IPS DF 19.7 (cell line): ENCODE data around the gene SPTBN4.
"Not testable (repeated sequence)": the region's sequence is repeated elsewhere in the genome, so short reads cannot be mapped to it uniquely, and the experiment has no call there.

ENCODE experiments used
- DNase-seq: peaks from one replicate; pipeline ENCODE4 v3.0.0-alpha.2; 2013; ENCODE audit warnings: low read depth, low spot score

The SPTBN4 gene

GRCh38 chr19:40560092-40560507 is 93.3 kb downstream of the SPTBN4 start:
- DNase-seq: no peak

DNA sequence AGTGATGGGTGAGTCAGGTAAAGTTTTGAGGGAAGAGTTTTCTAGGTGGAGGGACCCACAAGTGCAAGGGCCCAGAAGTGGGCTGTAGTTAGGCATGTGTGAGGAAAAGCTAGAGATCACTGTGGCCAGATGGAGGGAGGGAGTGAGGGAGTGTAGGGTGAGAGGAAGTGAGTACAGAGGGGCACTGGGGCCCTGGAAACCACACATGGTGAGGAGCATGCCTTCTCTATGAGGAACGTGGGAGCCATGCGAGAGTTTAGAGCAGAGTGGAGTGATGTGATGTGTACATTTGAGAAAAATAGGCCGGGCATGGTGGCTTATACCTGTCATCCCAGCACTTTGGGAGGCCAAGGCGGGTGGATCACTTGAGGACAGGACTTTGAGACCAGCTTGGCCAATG is 95.1 kb downstream of the SPTBN4 start:
- DNase-seq: no peak

- not testable (repeated sequence) for DNase-seq
Measured at GRCh38 chr19:40564535-40564934, 97.7 kb downstream of the SPTBN4 start.

DNA sequence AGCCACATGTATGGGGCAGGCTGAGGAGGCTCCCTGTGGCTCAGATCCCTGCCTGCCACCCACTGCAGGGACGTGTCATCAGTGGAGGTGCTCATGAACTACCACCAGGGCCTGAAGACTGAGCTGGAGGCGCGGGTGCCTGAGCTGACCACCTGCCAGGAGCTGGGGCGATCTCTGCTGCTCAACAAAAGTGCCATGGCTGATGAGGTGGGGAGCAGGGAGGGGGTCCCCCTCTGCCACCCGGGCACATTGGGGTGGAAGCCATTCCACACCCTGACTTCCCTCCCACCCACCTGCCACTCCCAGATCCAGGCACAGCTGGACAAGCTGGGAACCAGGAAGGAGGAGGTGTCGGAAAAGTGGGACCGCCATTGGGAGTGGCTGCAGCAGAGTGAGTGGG is 98.6 kb downstream of the SPTBN4 start:
- DNase-seq: no peak

DNA sequence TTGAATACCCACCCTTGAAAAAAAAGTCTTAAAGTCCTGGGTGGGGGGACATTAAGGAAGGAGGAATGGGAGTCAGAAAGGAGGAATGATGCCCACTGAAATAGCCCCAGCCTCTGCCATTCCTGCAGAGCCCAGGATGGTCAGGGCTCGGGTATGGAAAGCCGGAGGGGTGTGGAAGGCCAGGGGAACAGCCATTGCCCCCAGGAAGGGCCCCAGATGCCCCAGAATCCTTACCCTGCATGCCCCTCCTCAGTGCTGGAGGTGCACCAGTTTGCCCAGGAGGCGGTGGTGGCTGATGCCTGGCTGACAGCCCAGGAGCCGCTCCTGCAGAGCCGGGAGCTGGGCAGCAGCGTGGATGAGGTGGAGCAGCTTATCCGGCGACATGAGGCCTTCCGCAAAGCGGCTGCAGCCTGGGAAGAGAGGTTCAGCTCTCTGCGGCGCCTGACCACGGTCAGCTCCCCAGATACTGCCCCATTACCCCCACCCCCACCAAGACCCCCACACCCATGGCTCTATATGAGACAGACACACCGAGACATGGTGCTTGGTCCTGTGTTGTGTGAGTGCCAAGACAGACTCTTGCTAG is 99.2 kb downstream of the SPTBN4 start:
- DNase-seq: no peak

- DNase-seq: no peak
Measured at GRCh38 chr19:40567040-40567749, 100.4 kb downstream of the SPTBN4 start.

- no peak for DNase-seq
Measured at GRCh38 chr19:40567750-40568494, 101.1 kb downstream of the SPTBN4 start.

GRCh38 chr19:40570313-40571004 is 103.7 kb downstream of the SPTBN4 start:
- DNase-seq: peak; percentile 95

DNA sequence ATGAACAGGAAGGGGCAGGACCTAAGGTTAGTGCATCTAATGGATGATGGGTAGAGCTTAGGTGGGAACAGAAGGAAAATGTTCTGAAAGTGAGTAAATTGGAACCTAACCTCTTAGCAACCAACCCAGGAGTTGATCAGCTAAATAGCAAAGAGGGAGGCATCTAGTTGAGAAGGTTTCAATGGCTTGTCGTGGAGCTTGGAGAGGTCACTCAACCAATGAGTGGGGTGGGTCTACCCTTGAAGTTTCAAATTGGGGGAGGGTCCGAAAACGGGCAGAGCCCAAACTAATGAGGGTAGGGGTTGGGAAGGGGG is 104.2 kb downstream of the SPTBN4 start:
- DNase-seq: no peak

- no peak for DNase-seq
Measured at GRCh38 chr19:40571831-40572495, 105.2 kb downstream of the SPTBN4 start.

DNA sequence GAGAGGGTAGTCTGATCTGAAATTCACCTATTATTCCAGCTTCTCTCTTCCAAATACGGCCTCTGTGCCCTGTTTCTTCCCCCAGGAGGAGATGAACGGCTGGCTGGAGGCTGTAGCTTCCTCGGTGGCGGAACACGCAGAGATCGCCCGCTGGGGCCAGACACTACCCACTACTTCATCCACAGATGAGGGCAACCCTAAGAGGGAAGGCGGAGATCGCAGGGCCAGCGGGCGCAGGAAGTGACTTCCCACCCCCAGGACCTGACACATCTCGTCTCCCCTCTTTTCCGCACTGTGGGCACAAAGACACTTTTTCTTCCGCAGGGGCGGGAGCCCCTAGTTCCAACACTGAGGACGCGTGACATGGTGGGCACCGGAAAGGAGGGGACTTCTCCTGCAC is 108.5 kb downstream of the SPTBN4 start:
- DNase-seq: no peak

GRCh38 chr19:40576151-40576584 is 109.4 kb downstream of the SPTBN4 start:
- DNase-seq: no peak

GRCh38 chr19:40576585-40577451 is 110.0 kb downstream of the SPTBN4 start, which contains the start of gene SHKBP1:
Gene SHKBP1, plus strand, starts transcription at chr19:40576873. Its CDS starts 27 bp downstream, at chr19:40576900.
- no peak for DNase-seq

- peak; percentile 95 for DNase-seq
Measured at GRCh38 chr19:40578442-40578908, 111.7 kb downstream of the SPTBN4 start.

DNA sequence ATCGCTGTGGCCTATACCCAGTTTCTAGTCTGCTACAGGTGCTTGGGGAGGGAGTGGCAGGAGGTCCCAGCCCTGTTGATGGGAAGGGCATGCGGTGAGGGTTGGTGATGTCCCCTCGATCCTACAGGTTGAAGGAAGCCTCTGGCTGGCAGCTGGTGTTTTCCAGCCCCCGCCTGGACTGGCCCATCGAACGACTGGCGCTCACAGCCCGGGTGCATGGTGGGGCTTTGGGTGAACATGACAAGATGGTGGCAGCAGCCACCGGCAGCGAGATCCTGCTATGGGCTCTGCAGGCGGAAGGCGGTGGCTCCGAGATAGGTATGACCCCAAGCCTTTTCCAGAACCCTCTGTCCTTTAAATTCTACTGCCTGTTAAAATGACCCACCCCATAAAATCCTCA is 113.8 kb downstream of the SPTBN4 start:
- no peak for DNase-seq

DNA sequence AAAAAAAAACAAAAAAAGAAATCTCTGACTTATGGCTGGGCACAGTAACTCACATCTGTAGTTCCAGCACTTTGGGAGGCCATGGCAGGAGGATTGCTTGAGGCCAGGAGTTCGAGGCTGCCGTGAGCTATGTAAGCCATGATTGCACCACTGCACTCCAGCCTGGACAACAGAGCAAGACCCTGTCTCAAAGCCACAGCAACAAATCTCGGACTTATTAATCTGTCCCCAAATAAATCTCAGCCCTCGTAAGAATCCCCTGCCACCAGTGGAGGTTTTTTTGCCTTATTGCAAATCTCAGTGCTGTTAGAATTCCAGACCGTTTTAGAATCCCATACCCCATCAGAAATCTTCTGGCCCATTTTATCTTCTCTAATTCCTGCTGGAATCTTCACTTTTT is 114.7 kb downstream of the SPTBN4 start:
- DNase-seq: no peak

DNA sequence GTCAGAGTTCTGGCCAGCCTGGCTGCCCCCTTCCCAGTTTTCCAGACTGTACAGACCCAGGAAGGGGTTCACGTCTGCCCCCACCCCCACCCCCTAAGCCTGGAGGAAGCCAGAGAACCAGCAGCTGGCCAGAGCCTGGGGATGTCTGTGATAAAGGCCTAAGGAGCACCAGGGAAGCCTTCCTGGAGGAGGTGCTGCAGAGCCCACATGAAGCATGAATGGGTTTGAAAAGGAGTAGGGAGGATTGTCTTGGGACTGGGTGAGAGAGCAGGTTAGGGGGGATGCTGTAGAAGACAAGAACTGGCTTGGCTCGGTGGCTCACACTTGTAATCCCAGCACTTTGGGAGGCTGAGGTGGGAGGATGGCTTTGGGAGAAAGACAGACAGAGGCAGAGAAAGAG is 115.7 kb downstream of the SPTBN4 start:
- no peak for DNase-seq

DNA sequence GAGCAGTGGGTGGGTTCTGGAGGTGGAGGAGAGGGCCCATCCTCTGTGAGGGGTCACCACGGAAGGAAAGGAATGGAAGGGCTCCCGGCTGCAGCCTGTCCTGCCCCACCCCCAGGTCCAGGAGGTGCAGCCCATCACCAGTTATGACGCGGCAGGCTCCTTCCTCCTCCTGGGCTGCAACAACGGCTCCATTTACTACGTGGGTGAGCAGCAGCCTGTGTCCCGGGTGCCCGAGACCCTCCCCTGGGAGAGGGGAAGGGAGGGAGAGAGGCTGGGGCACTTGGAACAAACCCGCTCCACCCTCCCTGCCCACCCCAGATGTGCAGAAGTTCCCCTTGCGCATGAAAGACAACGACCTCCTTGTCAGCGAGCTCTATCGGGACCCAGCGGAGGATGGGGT is 116.5 kb downstream of the SPTBN4 start:
- DNase-seq: no peak

DNA sequence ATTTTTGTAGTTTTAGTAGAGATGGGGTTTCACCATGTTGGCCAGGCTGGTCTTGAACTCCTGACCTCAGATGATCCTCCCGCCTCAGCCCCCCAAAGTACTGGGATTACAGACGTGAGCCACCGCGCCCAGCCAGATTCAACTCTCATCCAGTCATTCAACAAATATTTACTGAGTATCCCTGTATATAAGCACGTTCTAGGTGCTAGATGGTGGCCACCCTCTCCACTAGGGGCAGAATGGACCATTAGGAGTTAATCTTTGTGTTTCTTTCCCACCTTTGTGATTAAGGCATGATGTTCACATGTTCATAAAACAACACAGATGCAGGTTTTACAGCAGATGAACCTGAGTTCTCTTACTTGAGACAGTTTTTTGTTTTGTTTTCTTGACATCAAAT is 117.2 kb downstream of the SPTBN4 start:
- no peak for DNase-seq

GRCh38 chr19:40585241-40585981 is 118.6 kb downstream of the SPTBN4 start:
- no peak for DNase-seq
